Skeletal muscle satellite cell (primary cell): Measurements from ENCODE around the gene NKX1-1.
"Not testable (repeated sequence)": the region's sequence is repeated elsewhere in the genome, so short reads cannot be mapped to it uniquely, and the experiment has no call there.

Experiments
- H3K27me3 ChIP-seq: 2 replicates; pipeline ENCODE4 v1.7.0; 2013; ENCODE audit warnings: low read length; ENCODE audit not compliant: control insufficient read depth, insufficient read depth
- H3K36me3 ChIP-seq: 2 replicates; pipeline ENCODE4 v1.7.0; 2013; ENCODE audit warnings: mild to moderate bottlenecking, control low read depth, low read length; ENCODE audit not compliant: insufficient read depth
- H3K4me1 ChIP-seq: 2 replicates; pipeline ENCODE4 v1.7.0; 2013; ENCODE audit warnings: low read length; ENCODE audit not compliant: control insufficient read depth, insufficient read depth
- H3K4me2 ChIP-seq: 2 replicates; pipeline ENCODE4 v1.7.0; 2013; ENCODE audit warnings: mild to moderate bottlenecking, low read length
- H3K4me3 ChIP-seq: 2 replicates; pipeline ENCODE4 v1.7.0; 2013; ENCODE audit warnings: low read length
- H3K9ac ChIP-seq: 2 replicates; pipeline ENCODE4 v1.7.0; 2013; ENCODE audit warnings: mild to moderate bottlenecking, low read depth, low read length, moderate library complexity
- H3K9me3 ChIP-seq: replicated peaks from 2 replicates; pipeline ENCODE4 v1.7.0; 2013; ENCODE audit warnings: mild to moderate bottlenecking, control low read depth, low read length

The NKX1-1 gene

GRCh38 chr4:1401409-1402020 is 4.7 kb downstream of the NKX1-1 start:
- Histone ChIP-seq H3K4me2 (no peak overlapping the region), H3K9me3 (peaks cover 12% of the 10 kb centered on the region), H3K4me3 (no peak overlapping the region), H3K4me1 (no peaks in the 10 kb centered on the region), H3K9ac (no peak overlapping the region), H3K27me3 (peaks cover 62% of the 10 kb centered on the region), H3K36me3 (no peaks in the 10 kb centered on the region)

- H3K4me2 ChIP-seq, result no peak overlapping the region
These were observed 5.3 kb downstream of the NKX1-1 start for GRCh38 chr4:1400831-1401408.

GRCh38 chr4:1400191-1400805 is 5.9 kb downstream of the NKX1-1 start:
- peaks cover 14% of the 10 kb centered on the region for H3K9me3 ChIP-seq
- H3K9ac ChIP-seq, result no peak overlapping the region
- H3K4me2 ChIP-seq, result no peak overlapping the region
- H3K4me1 ChIP-seq, result no peaks in the 10 kb centered on the region
- H3K36me3 ChIP-seq, result no peaks in the 10 kb centered on the region
- peaks cover 52% of the 10 kb centered on the region for H3K27me3 ChIP-seq
- no peak overlapping the region for H3K4me3 ChIP-seq

More at GRCh38 chr4:1400831-1401408, 5.3 kb downstream of the NKX1-1 start:
- H3K4me3 ChIP-seq, result no peak overlapping the region
- no peaks in the 10 kb centered on the region for H3K36me3 ChIP-seq
- H3K9me3 ChIP-seq, result peaks cover 14% of the 10 kb centered on the region
- H3K9ac ChIP-seq, result no peak overlapping the region
- peaks cover 57% of the 10 kb centered on the region for H3K27me3 ChIP-seq
- no peaks in the 10 kb centered on the region for H3K4me1 ChIP-seq

GRCh38 chr4:1399508-1400190 is 6.6 kb downstream of the NKX1-1 start:
- H3K36me3 ChIP-seq, result no peaks in the 10 kb centered on the region
- H3K27me3 ChIP-seq, result peaks cover 46% of the 10 kb centered on the region
- H3K4me3 ChIP-seq, result no peak overlapping the region
- H3K9me3 ChIP-seq, result peaks cover 14% of the 10 kb centered on the region
- no peaks in the 10 kb centered on the region for H3K4me1 ChIP-seq
- H3K9ac ChIP-seq, result no peak overlapping the region
- no peak overlapping the region for H3K4me2 ChIP-seq

- H3K27me3 ChIP-seq, result peaks cover 38% of the 10 kb centered on the region
- no peak overlapping the region for H3K4me2 ChIP-seq
- H3K9ac ChIP-seq, result no peak overlapping the region
- peaks cover 14% of the 10 kb centered on the region for H3K9me3 ChIP-seq
- H3K4me1 ChIP-seq, result no peaks in the 10 kb centered on the region
- no peak overlapping the region for H3K4me3 ChIP-seq
- no peaks in the 10 kb centered on the region for H3K36me3 ChIP-seq
These were observed 7.3 kb downstream of the NKX1-1 start for GRCh38 chr4:1398681-1399507.

GRCh38 chr4:1396806-1397455 is 9.3 kb downstream of the NKX1-1 start:
- Histone ChIP-seq H3K4me2 (no peak overlapping the region), H3K27me3 (peaks cover 20% of the 10 kb centered on the region), H3K9me3 (peaks cover 14% of the 10 kb centered on the region), H3K9ac (no peak overlapping the region), H3K36me3 (peaks cover 7% of the 10 kb centered on the region), H3K4me1 (no peaks in the 10 kb centered on the region), H3K4me3 (no peak overlapping the region)

GRCh38 chr4:1395941-1396805 is 10.1 kb downstream of the NKX1-1 start:
- Histone ChIP-seq H3K4me2 (no peak overlapping the region), H3K36me3 (peaks cover 7% of the 10 kb centered on the region), H3K9me3 (peaks cover 14% of the 10 kb centered on the region), H3K4me3 (no peak overlapping the region), H3K4me1 (no peaks in the 10 kb centered on the region), H3K9ac (no peak overlapping the region), H3K27me3 (peaks cover 13% of the 10 kb centered on the region)

GRCh38 chr4:1395389-1395820 is 10.8 kb downstream of the NKX1-1 start:
- not testable (repeated sequence) for H3K27me3 ChIP-seq, H3K4me1 ChIP-seq, H3K4me3 ChIP-seq, H3K9ac ChIP-seq, H3K4me2 ChIP-seq, H3K36me3 ChIP-seq
- peaks cover 14% of the 10 kb centered on the region for H3K9me3 ChIP-seq

GRCh38 chr4:1394554-1395388 is 11.5 kb downstream of the NKX1-1 start:
- not testable (repeated sequence) for H3K4me3 ChIP-seq, H3K4me2 ChIP-seq, H3K4me1 ChIP-seq, H3K36me3 ChIP-seq, H3K27me3 ChIP-seq, H3K9ac ChIP-seq
- peaks cover 14% of the 10 kb centered on the region for H3K9me3 ChIP-seq
